ENCODE results near the gene CAMK1D. TPM values are rescaled to one million over a fixed set of nuclear protein-coding genes. Genes with fewer than 3 reads are reported as not detected.

CAMK1D gene
- total RNA-seq, 1 experiment from 2014 or later: 0.52 TPM

DNA sequence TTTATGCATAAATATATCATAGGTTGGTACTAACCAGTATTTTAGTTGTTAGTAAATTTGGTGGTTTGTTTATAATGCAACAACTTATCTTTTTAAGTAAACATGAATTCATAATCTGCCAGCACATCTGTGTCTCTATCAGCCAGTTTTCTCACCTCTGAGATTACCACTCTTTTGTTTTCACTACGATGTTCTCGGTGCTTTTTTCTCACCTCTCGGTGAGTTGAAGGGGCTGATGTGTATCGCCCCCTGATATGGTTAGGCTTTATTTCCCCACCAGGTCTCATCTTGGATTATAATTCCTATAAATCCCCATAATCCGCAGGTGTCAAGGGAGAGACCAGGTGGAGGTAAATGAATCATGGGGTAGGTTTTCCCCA lies 114.1 kb downstream of the CAMK1D start:
- DNase-seq (ENCODE audit: low read depth): no peak

DNA sequence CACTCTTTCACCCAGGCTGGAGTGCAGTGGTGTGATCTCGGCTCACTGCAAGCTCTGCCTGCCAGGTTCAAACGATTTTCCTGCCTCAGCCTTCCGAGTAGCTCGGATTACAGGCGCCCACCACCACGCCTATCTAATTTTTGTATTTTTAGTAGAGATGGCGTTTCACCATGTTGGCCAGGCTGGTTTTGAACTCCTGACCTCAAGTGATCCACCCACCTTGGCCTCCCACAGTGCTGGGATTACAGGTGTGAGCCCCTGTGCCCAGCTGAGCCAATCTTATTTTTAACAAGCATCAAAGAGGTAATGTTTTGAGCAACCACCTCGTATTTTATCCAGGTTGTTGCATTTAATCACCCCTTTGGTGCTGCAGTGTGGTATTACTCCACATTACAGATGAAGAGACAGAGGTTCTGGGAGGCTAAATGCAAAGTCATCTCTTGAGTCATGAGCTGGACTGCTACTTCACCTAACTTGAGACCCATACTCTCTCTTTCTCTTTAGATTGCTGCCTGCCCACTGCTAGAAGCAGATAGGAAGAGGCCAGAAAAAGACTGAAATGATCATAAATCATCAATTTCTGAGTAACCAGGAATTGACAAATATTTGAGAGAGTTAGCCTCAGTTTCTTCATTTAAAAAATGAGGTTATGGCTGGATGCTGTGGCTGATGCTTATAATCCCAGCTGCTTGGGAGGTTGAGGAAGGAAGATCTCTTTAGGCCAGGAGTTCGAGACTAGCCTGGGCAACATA lies 116.2 kb downstream of the CAMK1D start:
- DNase-seq (ENCODE audit: low read depth): no peak

DNA sequence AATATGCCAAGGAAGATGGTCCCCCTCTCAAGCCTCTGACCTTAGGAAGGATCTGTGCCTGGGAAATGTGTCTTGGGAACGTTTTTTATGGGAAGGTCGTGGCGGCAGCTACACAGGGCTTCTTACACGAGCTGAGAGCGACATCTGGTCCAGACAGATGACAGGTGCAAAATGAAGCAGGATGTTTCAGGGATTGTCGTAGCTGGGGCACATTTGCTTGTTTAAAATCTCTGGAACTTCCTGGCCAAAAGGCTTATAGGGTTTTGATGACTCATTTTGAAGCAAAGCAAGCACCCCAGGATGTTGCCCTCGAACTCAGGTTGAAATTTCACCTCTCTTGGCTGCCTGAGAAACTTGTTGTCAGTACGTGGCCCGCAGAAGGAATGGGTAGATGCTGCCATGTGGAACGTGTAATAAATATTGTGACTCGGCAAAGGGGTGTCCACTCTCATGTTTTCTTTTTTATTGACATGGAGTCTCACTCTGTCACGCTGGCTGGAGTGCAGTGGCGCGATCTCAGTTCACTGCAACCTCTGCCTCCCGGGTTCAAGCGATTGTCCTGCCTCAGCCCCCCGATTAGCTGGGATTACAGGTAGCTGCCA lies 117.5 kb downstream of the CAMK1D start:
- DNase-seq (ENCODE audit: low read depth): peak; percentile 41

DNA sequence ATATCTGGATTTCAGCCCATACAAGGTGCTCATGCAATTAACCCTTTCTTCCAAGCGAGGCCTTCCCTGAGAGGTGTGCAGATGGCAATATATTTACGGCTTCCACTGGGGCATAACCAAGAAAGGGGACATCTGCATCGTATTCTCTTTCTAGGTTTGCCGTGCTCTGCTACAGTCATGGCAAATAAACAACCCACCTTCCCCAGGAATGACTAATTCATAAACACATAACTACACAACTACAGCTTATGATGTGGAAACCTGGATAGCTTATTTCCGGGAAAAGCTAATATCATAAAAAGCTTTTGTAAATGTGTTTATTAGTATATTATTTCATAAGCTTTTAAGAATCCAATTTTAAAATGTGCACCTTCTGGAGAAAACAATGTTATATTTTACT lies 120.0 kb downstream of the CAMK1D start:
- no peak for DNase-seq (ENCODE audit: low read depth)

DNA sequence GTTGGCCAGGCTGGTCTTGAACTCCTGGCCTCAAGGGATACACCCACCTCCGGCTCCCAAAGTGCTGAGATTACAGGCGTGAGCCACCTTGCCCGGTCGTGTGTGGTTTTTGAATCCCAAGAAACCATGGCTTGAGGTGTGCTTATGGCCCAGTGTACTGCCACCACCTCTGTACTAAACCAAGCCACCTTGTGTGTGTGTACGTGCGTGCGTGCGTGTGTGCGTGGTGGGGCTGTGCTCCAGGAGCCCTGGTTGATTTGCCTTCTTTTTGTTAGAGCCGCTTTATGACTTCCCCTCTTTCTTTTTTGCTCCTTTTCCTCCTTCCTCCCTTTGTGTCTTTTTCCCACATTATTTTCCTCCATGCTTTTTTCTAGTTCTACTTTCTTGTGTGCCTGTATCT lies 121.4 kb downstream of the CAMK1D start:
- no peak for DNase-seq (ENCODE audit: low read depth)

DNA sequence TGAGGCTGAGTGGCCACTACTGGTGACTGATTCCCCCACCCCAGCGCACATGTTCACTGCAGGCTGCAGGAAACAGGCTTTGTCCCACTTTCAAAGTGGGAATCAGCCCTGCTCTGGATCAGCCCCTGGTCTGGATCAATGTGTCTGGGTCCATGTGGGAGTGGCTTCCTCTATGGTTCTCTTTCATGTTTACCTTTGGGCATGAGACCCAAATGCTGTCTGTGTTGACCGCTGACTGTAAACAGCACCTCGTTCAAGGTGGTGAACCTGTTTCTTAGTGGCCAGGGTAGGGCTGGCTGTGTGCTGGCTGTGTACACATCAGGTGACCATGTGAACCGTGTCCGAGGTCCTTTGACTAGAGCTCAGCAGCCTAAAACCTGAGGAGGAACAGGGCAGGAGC lies 121.8 kb downstream of the CAMK1D start:
- DNase-seq (ENCODE audit: low read depth): no peak

DNA sequence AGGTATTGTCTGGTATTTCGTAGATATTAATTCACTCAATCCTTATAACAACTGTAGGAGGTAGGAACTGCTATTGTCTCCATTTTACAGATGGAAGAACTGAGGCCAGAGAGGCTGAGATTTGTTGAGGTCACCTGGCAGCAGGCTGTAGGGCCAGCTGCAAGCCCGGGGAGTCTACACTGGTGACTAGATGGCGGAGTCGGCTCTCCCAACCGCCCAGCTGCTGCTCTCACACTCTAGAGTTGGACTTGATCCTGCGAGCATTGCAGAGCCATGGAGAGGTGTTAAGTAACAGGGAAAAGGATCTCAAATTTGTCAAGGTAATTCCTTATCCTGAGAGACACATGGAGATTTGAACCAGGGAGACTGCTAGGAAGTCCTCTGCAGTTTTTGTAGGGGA lies 124.1 kb downstream of the CAMK1D start:
- DNase-seq (ENCODE audit: low read depth): no peak

DNA sequence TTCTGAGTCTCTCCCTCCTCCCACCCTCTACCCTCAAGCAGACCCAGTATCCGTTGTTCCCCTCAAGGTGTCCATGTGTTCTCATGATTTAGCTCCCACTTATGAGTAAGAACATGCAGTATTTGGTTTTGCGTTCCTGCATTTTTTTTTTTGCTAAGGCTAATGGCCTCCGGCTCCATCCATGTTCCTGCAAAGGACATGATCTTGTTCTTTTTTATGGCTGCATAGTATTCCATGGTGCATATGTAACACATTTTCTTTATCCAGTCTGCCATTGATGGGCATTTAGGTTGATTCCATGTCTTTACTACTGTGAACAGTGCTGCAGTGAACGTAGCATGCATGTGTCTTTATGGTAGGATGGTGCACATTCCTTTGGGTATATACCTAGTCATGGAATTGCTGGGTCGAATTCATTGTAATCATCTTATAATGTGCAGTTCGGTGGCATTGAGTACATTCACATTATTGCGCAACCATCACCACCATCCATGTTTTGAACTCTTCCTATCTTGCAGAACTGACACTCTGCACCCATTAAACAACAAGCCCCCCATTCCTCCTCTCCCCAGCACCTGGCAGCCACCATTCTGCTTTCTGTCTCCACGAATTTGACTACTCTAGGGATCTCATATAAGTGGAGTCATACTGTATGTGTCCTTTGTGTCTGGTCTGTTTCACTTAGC lies 125.5 kb downstream of the CAMK1D start:
- DNase-seq (ENCODE audit: low read depth): no peak

DNA sequence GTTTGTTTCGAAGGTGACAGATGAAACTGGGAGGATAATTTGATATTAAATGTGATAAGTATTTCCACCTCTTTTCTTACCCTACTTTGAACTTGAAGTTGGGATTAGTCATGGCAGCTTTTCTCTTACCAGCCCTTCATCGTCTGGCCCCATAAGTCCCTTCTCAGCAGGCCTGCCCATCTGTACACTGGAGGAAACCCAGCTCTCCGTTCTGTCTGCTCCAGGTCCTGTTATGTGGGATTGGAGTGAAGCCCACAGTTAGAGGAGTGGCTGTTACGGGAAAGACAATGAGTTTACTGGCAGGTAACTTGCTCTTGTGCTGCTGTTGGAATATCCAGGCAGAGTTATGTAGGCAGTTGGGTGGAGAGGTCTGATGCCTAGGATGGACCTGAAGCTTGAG lies 127.3 kb downstream of the CAMK1D start:
- DNase-seq (ENCODE audit: low read depth): no peak

DNA sequence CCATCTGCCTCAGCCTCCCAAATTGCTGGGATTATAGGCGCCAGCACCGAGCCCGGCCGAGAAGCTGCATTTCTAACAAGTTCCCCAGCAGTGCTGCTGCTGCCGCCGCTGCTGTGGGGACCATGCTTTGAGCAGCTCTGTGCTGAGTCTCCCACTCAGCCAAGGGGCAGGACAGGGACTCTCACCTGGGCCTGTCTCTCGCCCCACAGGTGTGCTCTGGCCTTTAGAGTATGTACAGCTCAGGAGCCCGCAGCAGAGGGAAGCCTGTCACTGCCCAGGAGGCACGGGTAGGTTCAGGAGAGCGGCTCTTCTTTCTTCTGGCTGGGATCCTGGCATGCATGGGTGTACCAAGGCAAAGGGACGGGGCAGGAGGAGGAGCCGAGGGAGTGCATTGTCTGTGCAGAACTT lies 130.1 kb downstream of the CAMK1D start:
- DNase-seq (ENCODE audit: low read depth): no peak

DNA sequence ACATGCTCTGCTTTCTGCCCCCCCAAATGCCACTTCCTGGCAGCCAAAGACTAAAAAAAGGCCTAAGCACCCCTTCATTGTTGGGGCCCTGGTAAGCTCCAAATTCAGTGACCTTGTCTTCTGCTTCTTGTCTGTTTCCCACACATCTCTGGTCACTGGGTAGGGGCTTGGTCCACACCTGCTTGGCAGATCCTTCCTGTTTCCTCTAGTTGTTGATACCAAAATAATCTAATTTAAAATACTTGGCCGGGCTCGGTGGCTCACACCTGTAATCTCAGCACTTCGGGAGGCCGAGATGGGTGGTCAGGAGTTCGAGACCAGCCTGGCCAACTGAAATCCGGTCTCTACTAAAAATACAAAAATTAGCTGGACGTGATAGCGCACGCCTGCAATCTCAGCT lies 130.6 kb downstream of the CAMK1D start:
- no peak for DNase-seq (ENCODE audit: low read depth)

DNA sequence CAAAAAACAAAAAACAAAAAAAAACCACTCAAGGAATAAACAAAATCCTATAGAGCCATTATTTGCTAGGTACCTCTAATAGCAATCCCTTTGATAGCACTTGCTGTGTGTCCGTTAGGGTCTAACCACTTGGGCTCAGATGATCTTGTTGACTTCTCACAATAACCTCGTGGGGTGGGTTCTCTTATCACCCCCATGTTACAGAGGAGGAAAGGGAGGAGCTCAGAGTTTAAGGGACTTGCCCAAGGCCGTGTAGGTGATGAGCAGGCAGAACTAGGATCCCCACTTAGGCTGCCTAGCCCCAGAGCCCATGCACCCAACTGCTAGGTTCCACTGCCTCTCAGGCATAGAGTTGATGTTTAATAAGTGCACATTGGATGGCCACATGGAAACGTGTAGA lies 131.1 kb downstream of the CAMK1D start:
- DNase-seq (ENCODE audit: low read depth): no peak

DNA sequence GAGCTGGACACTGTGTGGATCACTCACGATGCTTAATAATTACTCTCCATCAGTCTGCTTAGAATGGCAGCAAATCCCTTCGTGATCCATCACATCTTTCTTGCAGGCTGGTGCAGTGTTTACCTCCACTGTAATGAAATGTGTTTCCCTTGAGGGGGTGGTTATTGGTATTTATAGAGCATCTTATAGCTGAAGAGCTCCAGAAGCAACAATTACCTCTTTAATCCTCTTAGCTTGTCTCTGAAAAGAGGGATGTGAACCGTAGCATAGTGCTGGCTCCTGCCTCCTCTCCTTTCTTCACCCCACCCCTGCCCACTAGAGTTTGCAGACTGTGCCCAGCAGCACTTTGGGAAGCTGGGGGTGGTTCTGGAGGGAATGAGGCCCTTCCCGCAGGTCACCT lies 132.6 kb downstream of the CAMK1D start:
- no peak for DNase-seq (ENCODE audit: low read depth)

DNA sequence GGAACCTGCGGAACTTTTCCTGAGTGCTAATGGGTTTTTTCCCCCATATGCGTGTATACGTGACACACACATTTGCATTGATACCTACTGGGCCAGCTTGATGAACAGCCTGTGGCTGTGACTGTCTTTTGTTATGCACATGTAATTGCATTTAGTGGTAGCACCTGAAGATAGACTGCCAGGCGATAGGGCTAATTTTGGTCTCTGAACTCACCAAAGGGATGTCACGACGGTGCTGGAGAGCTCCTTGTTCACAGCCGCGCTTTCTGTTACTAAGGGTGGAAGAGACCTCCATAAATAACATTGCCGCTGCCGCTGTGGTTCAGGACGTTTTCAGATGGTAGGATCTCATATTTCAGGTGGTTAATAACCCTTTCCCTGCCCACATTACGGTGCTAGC lies 133.2 kb downstream of the CAMK1D start:
- no peak for DNase-seq (ENCODE audit: low read depth)

DNA sequence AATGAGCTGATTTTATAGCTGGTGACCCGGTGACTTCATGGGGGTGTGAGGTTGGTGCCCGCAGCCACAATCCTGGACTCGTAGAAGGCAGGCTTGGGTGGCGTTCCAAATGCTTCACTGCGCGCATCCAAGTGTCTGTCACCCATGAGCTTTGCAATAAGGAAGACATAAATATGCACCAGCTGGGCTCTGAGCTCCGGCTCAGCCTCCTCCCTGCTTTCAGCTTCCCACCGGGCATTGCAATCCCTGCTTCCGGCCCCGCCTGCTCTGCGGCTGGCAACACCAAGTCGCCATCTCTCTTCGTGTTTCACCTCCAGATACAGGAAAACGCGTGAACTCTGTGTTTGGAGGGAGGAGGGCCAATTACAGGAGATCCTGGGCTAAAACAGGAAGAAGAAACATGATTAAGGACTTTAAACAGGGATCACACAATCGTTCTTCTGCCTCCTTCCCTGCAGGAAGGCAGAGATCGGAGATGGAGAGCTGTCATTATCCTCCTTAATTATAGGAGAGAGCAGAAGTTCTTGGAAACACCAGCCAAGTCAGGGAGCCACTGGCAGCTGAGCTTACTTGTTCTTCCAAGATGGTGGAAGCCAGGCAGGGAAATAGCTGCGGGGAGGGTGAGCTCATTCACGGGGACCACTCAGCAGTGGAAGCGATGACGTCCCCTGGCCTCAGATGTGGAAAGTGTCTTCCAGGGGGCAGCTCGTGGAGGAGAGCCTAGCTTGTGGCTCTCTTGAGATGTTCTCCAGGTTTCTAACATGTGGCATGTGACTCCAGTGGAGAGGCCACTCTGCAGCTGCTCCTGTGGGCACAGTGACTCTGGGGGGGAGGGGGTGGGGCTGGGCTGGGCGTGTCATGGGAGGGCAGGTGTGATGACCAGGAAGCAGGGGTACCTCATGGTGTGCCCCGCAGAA lies 134.9 kb downstream of the CAMK1D start:
- no peak for DNase-seq (ENCODE audit: low read depth)

DNA sequence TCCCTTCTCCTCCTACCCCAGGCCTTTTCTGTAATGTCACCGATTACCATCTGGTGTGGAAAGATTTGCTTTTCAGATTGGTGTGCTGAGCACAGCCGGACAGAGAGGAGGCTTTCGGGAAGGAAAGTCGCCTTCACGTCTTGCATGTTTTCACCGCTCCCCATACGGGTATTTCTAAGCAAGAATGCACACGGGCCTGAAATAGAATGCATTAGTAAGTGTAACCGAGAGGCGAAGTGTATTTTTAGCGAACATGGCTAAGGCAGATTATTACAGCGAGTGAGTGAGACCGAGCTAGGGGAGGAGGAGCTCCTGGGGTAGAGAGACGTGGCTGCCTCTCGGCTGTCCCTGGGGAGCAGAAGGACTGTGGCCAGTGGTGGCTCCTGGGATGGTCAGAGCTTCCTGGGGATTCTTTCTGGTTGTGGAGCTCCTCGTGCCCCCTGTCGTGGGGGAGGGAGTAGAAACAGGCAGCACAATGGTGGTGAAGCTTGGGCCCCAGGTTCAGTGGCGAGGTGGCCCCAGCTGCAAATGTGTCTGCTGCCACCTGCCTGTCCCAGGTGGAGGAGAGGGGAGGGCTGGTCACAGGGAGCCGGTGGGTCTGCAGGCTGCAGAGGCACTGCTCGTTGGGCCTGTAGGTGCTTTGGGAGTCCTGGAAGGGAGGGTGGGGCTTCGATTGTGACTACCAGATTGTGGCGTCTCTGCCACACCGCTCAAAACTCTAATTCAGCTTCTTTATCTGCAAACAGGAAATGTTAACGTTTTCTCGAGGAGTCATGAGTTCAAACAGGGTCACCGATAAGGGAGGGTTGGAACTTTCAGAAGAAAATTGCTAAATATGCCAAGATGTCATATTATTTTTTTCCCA lies 135.8 kb downstream of the CAMK1D start:
- DNase-seq (ENCODE audit: low read depth): peak; percentile 13

DNA sequence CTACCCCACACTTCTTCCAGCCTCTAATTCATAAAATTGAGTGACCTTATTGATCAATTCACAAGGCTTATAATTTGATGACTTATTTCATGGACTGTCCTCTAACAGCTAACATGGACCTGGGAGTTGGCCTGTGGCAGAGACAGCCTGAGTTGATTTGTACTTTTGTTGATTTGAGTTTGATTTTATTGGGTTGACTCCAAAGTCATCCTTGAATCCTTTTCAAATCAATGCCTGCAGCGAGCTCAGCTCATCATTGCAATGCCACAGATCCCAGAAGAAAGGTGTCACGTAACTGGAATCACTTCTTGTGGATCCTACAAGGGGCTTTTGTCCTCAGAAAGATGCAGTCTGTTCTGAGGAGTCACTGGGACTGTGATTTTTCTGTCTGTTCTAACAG lies 138.0 kb downstream of the CAMK1D start:
- no peak for DNase-seq (ENCODE audit: low read depth)

DNA sequence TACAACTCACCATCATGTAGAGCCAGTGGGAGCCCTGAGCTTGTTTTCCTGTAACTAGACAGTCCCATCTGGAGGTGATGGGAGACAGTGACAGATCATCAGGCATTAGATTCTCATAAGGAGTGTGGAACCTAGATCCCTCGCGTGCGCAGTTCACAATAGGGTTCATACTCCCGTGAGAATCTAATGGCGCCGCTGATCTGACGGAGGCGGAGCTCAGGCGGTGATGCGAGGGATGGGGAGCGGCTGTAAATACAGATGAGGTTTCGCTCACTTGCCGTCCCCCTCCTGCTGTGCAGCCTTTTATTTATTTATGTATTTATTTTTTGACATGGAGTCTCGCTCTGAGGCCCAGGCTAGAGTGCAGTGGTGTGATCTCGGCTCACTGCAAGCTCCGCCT lies 139.3 kb downstream of the CAMK1D start:
- no peak for DNase-seq (ENCODE audit: low read depth)

DNA sequence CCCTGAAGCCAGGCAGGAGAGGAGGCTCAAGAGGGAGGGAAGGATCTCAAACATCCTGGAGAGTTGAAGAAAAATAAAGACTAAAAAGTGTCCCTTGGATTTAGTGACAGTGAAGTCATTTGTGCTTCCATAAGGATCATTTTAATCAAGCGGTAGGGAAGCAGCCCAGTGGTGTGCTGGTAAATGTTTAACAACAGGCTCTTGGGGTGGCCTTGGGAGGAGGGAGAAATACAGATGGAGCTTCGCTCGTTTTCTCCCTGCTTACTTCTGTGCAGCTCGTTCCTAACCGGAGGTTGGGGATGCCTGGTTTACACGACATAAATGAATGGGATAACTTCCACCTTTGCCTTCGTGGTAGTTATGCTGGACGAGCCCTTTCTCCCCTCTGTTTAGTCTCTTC lies 140.0 kb downstream of the CAMK1D start:
- DNase-seq (ENCODE audit: low read depth): no peak

DNA sequence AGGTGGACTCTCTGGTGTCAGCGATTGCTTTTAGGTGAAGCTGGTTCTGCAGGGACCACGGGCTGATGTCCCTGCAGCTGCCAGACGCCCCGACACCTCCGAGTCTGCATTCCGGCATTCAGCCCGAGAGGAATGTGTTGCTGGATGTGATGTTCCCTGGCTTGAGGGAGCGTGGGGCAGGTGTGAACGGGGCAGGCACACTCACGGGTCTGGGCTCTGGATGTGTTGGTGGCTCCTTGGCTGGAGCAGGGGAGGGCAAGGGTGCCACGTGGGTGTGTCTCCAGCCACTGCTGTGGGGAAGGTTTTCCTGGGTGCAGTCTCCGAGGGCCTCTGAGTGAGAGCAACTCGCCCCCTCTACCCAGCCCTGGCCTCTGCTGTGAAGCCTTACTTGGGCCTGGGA lies 140.5 kb downstream of the CAMK1D start:
- no peak for DNase-seq (ENCODE audit: low read depth)

DNA sequence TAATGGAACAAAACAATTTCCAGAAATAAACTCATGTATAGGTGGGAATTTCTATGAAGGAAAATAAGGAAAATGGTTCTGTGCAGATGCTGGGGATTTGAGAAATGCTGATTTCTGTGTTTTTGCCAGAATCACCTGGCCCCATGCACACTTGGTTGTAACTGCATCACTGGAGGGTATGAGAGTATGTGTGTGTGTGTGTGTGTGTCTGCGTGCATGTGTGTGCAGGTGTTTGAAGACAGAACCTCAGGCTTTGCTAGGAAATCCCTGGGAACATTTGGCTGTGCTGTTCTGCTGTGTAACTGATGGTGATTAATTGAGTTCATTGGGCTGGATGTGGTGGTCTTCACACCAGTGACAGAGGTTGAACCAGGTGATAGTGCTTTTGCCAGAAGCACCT lies 141.6 kb downstream of the CAMK1D start:
- no peak for DNase-seq (ENCODE audit: low read depth)
